Measurements from ENCODE around the gene BFSP1.

Gene BFSP1

DNA sequence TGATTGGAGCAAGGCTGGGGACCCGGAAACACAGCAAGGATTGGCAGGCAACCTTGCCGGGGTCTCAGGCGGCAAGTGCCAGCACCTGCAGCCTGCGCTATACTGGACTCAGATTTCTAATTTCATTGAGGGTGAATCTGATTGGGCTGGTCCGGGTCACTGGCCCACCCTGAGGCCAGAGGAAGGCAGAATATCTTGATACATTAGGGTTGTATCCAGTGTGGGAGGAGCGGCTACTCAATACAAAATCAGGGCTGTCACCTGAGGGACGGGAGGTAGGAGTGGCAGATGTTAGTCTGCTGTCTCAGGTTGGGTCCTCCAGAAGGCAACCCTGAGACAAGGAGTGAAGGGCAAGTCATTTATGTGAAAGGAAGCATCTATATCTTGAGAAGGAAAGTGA is 40.7 kb downstream of the BFSP1 start:
- TF ChIP-seq ZFX (IDR thresholded peaks at IDR 0.05; ENCODE audit: borderline replicate concordance), result no peak
- TF ChIP-seq, protein P1, sequence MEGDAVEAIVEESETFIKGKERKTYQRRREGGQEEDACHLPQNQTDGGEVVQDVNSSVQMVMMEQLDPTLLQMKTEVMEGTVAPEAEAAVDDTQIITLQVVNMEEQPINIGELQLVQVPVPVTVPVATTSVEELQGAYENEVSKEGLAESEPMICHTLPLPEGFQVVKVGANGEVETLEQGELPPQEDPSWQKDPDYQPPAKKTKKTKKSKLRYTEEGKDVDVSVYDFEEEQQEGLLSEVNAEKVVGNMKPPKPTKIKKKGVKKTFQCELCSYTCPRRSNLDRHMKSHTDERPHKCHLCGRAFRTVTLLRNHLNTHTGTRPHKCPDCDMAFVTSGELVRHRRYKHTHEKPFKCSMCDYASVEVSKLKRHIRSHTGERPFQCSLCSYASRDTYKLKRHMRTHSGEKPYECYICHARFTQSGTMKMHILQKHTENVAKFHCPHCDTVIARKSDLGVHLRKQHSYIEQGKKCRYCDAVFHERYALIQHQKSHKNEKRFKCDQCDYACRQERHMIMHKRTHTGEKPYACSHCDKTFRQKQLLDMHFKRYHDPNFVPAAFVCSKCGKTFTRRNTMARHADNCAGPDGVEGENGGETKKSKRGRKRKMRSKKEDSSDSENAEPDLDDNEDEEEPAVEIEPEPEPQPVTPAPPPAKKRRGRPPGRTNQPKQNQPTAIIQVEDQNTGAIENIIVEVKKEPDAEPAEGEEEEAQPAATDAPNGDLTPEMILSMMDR (IDR thresholded peaks at IDR 0.05), result no peak

DNA sequence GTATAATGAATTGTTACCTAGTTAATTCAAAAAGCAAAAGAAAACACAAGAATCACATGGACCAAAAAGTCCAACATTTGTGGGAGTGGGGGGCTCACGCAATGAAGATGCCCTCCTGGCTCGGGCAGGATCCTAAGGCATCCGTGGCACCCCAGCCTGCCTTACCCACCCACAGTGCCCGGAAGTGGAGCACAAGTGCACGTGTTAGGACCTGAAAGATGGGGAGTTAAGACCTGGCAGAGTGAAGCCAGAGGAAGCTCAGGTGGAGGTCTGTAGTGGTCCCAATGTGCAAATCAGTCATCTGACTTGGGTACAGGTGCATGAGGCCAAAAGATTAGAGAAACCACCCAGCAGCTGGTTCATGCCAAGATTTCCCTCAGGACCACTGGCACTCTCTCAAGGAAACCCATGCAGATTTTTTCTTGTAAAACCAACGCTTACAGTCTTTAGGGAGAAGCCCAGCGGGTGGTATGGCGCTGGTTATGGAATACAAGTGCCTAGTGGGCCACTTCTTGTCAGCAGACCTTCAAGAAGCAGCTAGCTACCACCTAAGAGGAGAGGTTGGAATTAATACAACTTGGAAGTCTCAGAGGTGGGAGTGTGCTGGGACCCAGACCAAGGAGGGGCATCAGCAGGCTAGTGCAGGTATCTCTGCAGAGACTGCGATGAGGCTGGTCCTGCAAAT is 42.1 kb downstream of the BFSP1 start:
- no peak overlapping the region for H3K27ac ChIP-seq
- no peak for TF ChIP-seq ZFX (IDR thresholded peaks at IDR 0.05; ENCODE audit: borderline replicate concordance)
- TF ChIP-seq, protein P1 (IDR thresholded peaks at IDR 0.05), result no peak

More for the DNA sequence above, 40.7 kb downstream of the BFSP1 start:
- no peak overlapping the region for H3K27ac ChIP-seq

DNA sequence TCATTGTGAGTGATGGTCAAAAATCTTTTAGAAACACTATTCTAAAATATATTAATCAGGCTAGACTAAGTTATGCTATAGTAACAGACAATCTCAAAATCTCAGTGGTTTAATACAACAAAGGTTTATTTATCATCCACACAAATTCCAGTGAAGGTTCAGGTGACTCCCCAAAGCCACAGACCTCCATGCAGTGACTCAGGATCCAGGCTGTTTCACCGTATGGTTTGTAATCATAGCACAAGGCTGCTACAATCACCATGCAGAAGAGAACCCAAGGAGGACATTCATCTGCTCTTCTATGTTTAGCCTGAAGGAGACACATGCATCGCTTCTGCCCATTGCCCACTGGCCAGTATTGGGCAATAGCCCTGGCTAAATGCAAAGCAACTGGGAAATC is 46.2 kb downstream of the BFSP1 start:
- TF ChIP-seq, protein P1 (IDR thresholded peaks at IDR 0.05), result no peak
- no peak for TF ChIP-seq ZFX (IDR thresholded peaks at IDR 0.05; ENCODE audit: borderline replicate concordance)

DNA sequence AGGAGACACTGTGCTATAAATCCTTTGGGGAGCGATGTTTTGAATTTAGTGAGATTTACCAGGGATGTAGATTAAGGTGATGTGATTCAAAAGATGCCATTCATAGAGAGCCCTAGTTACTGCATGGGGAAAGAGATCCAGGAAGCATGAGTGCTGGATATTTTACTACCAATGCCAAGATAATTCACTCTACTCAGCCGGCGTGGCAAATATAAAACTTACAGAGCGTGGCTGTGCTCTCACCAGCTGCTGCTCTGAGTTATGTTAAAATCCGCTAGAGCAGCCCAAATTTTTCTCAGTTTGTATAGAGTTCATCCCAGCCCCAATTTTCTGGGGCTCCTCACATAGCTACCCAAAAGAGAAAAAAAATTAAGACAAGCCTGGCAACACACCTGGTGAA is 48.6 kb downstream of the BFSP1 start:
- no peak overlapping the region for H3K27ac ChIP-seq
- TF ChIP-seq, protein P1 (IDR thresholded peaks at IDR 0.05), result no peak
- no peak for TF ChIP-seq ZFX (IDR thresholded peaks at IDR 0.05; ENCODE audit: borderline replicate concordance)

More for the DNA sequence above, 46.2 kb downstream of the BFSP1 start:
- no peak overlapping the region for H3K27ac ChIP-seq

DNA sequence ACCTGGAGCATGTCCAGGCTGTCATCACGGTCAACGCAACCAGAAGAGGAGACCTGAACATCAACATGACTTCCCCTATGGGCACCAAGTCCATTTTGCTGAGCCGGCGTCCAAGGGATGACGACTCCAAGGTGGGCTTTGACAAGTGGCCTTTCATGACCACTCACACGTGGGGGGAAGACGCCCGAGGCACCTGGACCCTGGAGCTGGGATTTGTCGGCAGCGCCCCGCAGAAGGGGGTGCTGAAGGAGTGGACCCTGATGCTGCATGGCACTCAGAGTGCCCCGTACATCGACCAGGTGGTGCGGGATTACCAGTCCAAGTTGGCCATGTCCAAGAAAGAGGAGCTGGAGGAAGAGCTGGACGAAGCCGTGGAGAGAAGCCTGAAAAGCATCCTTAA is 49.5 kb downstream of the BFSP1 start:
- TF ChIP-seq, protein P1 (IDR thresholded peaks at IDR 0.05), result no peak
- no peak for TF ChIP-seq ZFX (IDR thresholded peaks at IDR 0.05; ENCODE audit: borderline replicate concordance)
- no peak overlapping the region for H3K27ac ChIP-seq

DNA sequence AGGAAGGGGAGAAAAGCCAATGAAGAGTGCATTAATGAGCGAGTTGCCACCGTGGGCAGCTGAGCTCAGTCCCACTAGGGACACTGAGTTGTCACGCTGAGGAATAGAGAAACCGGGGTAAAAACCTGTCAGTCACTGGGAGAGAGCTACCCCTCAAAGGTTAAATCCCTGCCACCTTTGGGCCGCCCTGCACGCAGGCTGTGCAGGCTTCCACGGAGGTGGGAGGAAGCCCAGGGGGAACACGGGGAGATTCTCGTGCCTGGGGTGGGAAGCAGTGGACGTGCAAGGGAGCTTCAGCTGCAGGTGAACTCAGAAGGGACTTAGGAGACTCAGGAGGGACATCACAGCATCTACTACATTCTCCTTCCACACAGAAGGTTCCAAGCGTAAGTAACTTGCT is 50.5 kb downstream of the BFSP1 start:
- TF ChIP-seq ZFX (IDR thresholded peaks at IDR 0.05; ENCODE audit: borderline replicate concordance), result no peak
- TF ChIP-seq, protein P1 (IDR thresholded peaks at IDR 0.05), result no peak
- H3K27ac ChIP-seq, result no peak overlapping the region

DNA sequence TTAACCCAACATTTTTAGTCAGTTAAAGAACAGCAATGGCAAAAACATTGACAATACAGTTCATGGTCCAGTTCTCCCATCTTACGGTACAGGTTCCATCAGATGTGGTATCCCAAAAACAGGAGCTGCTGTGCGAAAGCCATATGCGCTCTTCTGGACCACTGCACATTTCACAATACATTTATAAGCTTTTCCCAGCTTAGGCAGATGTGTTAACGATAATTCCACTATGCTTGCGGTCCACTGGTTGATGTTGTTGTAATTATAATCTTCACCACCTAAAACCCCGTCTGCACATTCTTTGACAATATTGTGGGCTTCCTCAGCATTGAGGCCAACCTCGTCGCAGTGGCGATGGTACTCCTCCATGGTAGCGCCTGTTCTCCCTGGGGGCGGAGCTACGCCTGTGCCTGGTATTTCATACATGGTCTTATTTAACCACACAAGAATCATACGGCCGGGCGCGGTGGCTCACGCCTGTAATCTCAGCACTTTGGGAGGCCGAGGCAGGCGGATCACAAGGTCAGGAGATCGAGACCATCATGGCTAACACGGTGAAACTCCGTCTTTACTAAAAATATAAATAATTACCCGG is 52.0 kb downstream of the BFSP1 start:
- H3K27ac ChIP-seq, result no peak overlapping the region
- TF ChIP-seq, protein P1 (IDR thresholded peaks at IDR 0.05), result no peak
- no peak for TF ChIP-seq ZFX (IDR thresholded peaks at IDR 0.05; ENCODE audit: borderline replicate concordance)

Data from 22Rv1 (cell line).